ENCODE results near the gene GRK4. TPM values are rescaled to one million over a fixed set of nuclear protein-coding genes. Genes with fewer than 3 reads are reported as not detected.

Gene GRK4
- total and polyA plus RNA-seq, 5 donors, result 8.4 to 13.1 (median 11.9) TPM

DNA sequence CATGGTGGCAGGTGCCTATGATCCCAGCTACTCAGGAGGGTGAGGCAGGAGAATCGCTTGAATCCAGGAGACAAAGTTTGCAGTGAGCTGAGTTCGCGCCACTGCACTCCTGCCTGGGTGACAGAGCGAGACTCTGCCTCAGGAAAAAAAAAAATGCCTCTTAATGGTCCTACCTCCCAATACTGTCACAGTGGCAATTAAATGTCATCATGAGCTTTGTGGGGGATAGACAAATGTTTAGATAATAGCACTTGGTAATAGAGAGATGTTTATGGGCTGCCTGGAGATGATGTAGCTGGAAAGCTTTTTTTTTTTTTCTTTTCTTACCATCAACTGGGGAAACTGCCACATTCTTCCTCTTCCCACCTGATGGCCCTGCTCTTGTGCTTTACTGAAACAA is 33.0 kb downstream of the GRK4 start:
- Histone ChIP-seq H3K4me1 (ENCODE audit: control insufficient read depth, insufficient read depth, low read length) (no peaks in the 10 kb centered on the region), H3K9me3 (ENCODE audit: control insufficient read depth, low read length) (no peaks in the 10 kb centered on the region), H3K4me3 (ENCODE audit: low read length) (no peak overlapping the region), H3K27me3 (ENCODE audit: control insufficient read depth, insufficient read depth) (no peaks in the 10 kb centered on the region), H3K27ac (ENCODE audit: low read length) (no peak overlapping the region)
- intact Hi-C loops (cut with DNase I), result no loop called here
- 94% methylated on average over 4 of the region's 4 CpGs for WGBS
- ATAC-seq (no peak), DNase-seq (no peak)

DNA sequence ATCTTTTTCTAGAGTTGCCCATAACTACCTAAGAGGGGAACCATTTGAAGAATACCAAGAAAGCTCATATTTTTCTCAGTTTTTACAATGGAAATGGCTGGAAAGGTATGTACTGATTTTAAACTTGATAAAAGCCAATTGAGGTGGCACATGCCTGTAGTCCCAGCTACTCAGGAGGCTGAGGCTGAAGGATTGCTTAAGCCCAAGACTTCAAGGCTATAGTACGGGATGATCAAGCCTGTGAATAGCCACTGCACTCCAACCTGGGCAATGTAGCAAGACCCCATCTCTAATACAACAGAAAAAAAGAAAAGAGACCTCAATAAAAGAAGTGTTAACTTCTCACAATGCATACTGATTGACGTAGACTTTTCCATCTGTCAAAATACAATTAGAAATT is 44.4 kb downstream of the GRK4 start:
- 91% methylated on average over 2 of the region's 2 CpGs for WGBS
- intact Hi-C loops (cut with DNase I), result no loop called here
- ATAC-seq, result no peak

DNA sequence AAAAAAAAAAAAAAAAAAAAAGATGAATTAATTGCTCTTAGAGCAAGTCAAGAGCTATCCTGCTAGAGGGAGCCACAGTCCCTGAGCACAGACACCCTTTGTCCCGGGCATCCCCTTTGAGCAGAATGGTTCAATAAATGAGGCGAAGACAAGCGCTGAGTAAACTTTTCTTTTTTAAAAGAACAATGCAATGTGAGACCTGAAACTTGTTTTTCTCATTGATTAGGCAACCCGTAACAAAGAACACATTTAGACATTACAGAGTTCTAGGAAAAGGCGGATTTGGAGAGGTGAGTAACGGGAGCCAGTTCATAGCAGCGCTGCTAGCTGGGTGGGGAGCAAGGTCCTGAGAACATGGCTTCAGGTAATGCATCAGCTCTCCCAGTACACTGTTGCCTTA is 46.1 kb downstream of the GRK4 start:
- H3K4me3 ChIP-seq (ENCODE audit: low read length), result no peak overlapping the region
- intact Hi-C loops (cut with DNase I), result no loop called here
- ATAC-seq, result no peak
- no peaks in the 10 kb centered on the region for H3K4me1 ChIP-seq (ENCODE audit: control insufficient read depth, insufficient read depth, low read length)
- WGBS, result 84% methylated on average over 7 of the region's 7 CpGs
- H3K9me3 ChIP-seq (ENCODE audit: control insufficient read depth, low read length), result no peaks in the 10 kb centered on the region
- no peak overlapping the region for H3K27ac ChIP-seq (ENCODE audit: low read length)
- DNase-seq, result no peak
- no peaks in the 10 kb centered on the region for H3K27me3 ChIP-seq (ENCODE audit: control insufficient read depth, insufficient read depth)

More for the DNA sequence above, 44.4 kb downstream of the GRK4 start:
- H3K27me3 ChIP-seq (ENCODE audit: control insufficient read depth, insufficient read depth), result no peaks in the 10 kb centered on the region
- no peak overlapping the region for H3K27ac ChIP-seq (ENCODE audit: low read length)
- H3K4me3 ChIP-seq (ENCODE audit: low read length), result no peak overlapping the region
- DNase-seq, result no peak
- H3K9me3 ChIP-seq (ENCODE audit: control insufficient read depth, low read length), result no peaks in the 10 kb centered on the region
- no peaks in the 10 kb centered on the region for H3K4me1 ChIP-seq (ENCODE audit: control insufficient read depth, insufficient read depth, low read length)

DNA sequence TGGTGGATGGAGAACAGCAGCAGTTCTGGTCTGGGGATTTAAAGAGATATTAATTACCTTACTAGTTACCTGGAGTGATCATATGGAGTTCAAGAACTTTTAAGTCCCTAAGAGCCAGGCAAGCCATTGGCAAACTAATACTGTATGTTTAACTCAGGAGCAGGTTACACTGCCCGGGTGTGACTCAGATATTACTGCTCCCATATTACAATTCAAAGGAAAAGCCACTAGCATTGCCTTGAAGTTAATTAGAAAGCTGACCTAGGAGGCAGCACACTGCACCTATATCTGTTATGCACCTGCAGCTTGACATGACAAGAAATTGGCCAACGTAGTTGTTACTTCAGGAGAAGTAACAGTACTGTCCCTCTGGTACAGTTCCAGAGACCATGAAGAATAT is 47.2 kb downstream of the GRK4 start:
- no peaks in the 10 kb centered on the region for H3K9me3 ChIP-seq (ENCODE audit: control insufficient read depth, low read length)
- ATAC-seq, result no peak
- intact Hi-C loops (cut with DNase I), result no loop called here
- no peaks in the 10 kb centered on the region for H3K4me1 ChIP-seq (ENCODE audit: control insufficient read depth, insufficient read depth, low read length)
- WGBS, result 92% methylated on average over 2 of the region's 2 CpGs
- H3K4me3 ChIP-seq (ENCODE audit: low read length), result no peak overlapping the region
- no peak for DNase-seq
- no peaks in the 10 kb centered on the region for H3K27me3 ChIP-seq (ENCODE audit: control insufficient read depth, insufficient read depth)
- no peak overlapping the region for H3K27ac ChIP-seq (ENCODE audit: low read length)

DNA sequence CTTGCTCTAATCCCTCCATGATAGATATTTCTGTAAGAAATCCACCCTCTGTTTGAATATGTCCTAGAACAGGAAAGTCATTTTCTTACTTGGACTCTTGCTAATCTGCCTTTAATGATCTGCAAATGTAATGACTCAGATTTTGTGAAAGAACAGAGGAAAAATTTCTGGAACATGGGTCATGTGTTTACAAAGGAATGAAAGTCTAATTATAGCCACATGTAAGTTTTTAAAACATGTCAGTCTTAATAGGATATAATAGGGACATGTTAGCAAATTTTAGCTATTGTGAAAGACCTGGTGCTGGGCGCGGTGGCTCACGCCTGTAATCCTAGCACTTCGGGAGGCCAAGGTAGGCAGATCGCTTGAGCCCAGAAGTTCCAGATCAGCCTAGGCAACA is 47.6 kb downstream of the GRK4 start:
- intact Hi-C loops (cut with DNase I), result no loop called here
- ATAC-seq (no peak), DNase-seq (no peak)
- 88% methylated on average over 5 of the region's 5 CpGs for WGBS
- no peaks in the 10 kb centered on the region for H3K4me1 ChIP-seq (ENCODE audit: control insufficient read depth, insufficient read depth, low read length)
- H3K27me3 ChIP-seq (ENCODE audit: control insufficient read depth, insufficient read depth), result no peaks in the 10 kb centered on the region
- H3K27ac ChIP-seq (ENCODE audit: low read length), result no peak overlapping the region
- no peak overlapping the region for H3K4me3 ChIP-seq (ENCODE audit: low read length)
- H3K9me3 ChIP-seq (ENCODE audit: control insufficient read depth, low read length), result no peaks in the 10 kb centered on the region

DNA sequence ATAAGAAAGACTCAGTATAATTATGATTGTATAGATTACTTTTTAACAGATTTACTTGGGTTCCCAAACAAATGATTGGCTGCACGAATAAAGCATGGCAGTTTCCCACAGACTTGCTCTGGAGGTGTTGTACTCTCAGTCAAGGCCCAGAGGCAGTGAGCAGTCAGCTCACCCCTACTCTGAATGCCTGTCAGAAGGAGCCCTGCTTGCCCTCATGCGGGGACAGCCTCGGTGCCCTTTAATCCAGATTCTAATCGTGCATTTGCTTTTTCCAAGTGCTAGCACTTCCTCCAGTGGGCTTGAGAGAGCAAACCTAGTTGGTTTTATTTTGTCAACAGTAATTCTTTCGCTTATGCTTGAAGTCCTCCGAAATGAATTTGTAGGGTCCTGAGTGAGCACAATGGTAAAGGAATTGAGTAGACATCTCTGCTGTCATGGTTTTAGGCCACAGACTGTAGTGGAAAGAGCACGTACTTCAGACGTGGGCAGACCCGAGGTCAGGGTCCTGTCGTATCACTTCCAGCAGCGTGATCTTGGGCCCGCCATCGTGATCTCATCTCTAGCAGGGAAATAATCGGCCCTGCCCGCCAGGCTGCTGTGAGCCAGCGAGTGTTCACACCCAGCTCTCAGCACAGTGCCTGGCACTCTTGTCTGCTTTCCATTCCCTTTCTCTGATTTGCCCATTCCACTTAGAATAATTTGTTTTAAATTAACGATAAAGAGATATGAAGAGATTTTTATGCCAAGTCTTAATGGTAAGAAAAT is 48.3 kb downstream of the GRK4 start:
- Histone ChIP-seq H3K27me3 (ENCODE audit: control insufficient read depth, insufficient read depth) (no peaks in the 10 kb centered on the region), H3K4me3 (ENCODE audit: low read length) (no peak overlapping the region), H3K4me1 (ENCODE audit: control insufficient read depth, insufficient read depth, low read length) (no peaks in the 10 kb centered on the region), H3K27ac (ENCODE audit: low read length) (no peak overlapping the region), H3K9me3 (ENCODE audit: control insufficient read depth, low read length) (no peaks in the 10 kb centered on the region)
- WGBS, result 91% methylated on average over 17 of the region's 17 CpGs
- intact Hi-C loops (cut with DNase I), result no loop called here
- no peak for DNase-seq
- no peak for ATAC-seq

DNA sequence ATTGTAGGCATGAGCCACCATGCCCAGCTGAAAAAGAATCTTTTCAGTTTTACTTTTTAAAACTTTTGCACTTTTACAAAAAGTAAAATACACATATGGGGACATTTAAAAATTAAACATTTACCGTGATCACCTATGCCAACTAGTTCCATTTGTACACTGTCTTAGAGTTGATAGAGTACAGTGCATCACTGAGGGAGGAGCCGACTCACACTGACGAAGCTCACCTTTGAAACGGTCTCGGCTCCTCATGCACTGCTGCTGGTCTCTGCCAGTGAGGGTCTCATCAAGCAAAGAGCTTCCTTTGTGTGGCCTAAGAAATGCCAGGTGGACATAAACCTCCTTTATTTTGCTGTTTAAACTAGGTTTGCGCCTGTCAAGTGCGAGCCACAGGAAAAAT is 50.0 kb downstream of the GRK4 start:
- no peak for DNase-seq
- Histone ChIP-seq H3K4me3 (ENCODE audit: low read length) (no peak overlapping the region), H3K27me3 (ENCODE audit: control insufficient read depth, insufficient read depth) (no peaks in the 10 kb centered on the region), H3K9me3 (ENCODE audit: control insufficient read depth, low read length) (no peaks in the 10 kb centered on the region), H3K27ac (ENCODE audit: low read length) (no peak overlapping the region), H3K4me1 (ENCODE audit: control insufficient read depth, insufficient read depth, low read length) (no peaks in the 10 kb centered on the region)
- ATAC-seq, result no peak
- intact Hi-C loops (cut with DNase I), result no loop called here
- 93% methylated on average over 7 of the region's 7 CpGs for WGBS

DNA sequence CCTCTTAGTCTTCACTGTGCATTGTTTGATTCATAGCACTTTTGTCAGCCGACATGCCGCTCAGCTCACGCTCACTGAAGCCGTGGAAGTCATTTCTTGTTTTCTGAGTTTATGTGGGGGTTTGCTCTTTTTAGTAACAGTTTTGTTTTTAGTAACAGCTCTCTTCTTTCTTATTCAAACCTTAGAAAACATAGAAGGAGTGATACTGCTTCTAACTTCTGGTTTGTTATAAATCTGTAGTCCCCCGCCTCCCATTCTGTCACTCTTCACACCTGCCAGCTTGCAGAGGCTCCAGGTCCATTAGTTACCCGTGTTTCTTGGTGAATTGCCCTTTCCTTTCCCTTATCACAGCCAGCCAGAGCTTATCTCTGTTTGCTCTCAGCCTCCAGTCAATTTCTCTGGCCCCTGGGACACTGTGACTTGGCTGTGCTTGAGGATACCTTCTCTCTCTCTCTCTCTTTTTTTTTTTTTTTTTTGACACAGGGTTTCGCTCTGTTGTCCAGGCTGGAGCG is 50.5 kb downstream of the GRK4 start:
- H3K4me3 ChIP-seq (ENCODE audit: low read length), result no peak overlapping the region
- 68% methylated on average over 8 of the region's 8 CpGs for WGBS
- H3K27me3 ChIP-seq (ENCODE audit: control insufficient read depth, insufficient read depth), result no peaks in the 10 kb centered on the region
- DNase-seq, result no peak
- intact Hi-C loops (cut with DNase I), result no loop called here
- no peaks in the 10 kb centered on the region for H3K4me1 ChIP-seq (ENCODE audit: control insufficient read depth, insufficient read depth, low read length)
- peak in 1 of 2 donors; percentile 59 for ATAC-seq
- H3K9me3 ChIP-seq (ENCODE audit: control insufficient read depth, low read length), result no peaks in the 10 kb centered on the region
- no peak overlapping the region for H3K27ac ChIP-seq (ENCODE audit: low read length)

DNA sequence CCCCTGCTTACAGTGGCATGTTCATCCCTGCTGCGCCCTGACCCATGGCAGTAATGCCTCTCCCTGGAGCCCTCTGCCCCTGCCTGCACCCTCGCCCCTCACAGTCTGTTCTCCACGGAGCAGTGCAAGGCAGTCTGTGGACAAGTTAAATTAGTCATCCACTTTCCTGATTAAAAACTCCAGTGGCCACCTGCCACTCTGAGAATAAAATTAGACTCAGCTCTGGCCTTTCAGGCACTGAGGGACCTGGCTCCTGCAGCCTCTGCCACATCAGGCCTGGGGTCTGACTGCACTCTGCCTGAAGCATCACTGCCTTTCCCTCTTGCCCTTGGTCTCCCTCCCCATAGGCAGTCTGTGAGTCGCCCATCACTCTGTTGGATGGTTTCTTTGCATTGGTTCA is 53.6 kb downstream of the GRK4 start:
- no peaks in the 10 kb centered on the region for H3K9me3 ChIP-seq (ENCODE audit: control insufficient read depth, low read length)
- no peak overlapping the region for H3K4me3 ChIP-seq (ENCODE audit: low read length)
- 77% methylated on average over 4 of the region's 4 CpGs for WGBS
- no peak overlapping the region for H3K27ac ChIP-seq (ENCODE audit: low read length)
- no peaks in the 10 kb centered on the region for H3K27me3 ChIP-seq (ENCODE audit: control insufficient read depth, insufficient read depth)
- DNase-seq, result no peak
- H3K4me1 ChIP-seq (ENCODE audit: control insufficient read depth, insufficient read depth, low read length), result no peaks in the 10 kb centered on the region
- intact Hi-C loops (cut with DNase I), result no loop called here
- no peak for ATAC-seq

DNA sequence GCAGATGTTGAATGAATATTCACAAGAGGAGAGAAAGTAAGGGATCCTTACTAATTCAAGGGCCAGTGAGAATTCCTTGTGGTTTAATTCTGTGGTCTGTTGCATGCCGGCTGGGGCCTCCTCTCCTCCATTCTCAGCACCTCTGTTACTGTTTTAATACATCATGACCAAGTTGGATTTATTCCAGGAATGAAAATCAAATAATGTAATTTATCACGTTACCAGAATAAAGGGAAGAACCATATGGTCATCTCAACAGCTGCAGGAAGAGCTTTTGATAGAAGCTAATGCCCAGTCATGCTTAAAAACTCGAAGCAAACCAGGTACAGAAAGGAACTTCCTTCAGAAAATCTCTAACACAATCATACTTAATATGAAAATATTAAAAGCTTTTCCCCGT is 54.1 kb downstream of the GRK4 start:
- Histone ChIP-seq H3K27me3 (ENCODE audit: control insufficient read depth, insufficient read depth) (no peaks in the 10 kb centered on the region), H3K27ac (ENCODE audit: low read length) (no peak overlapping the region), H3K4me1 (ENCODE audit: control insufficient read depth, insufficient read depth, low read length) (no peaks in the 10 kb centered on the region), H3K4me3 (ENCODE audit: low read length) (no peak overlapping the region), H3K9me3 (ENCODE audit: control insufficient read depth, low read length) (no peaks in the 10 kb centered on the region)
- no peak for ATAC-seq
- no peak for DNase-seq
- intact Hi-C loops (cut with DNase I), result no loop called here
- 78% methylated on average over 4 of the region's 4 CpGs for WGBS

DNA sequence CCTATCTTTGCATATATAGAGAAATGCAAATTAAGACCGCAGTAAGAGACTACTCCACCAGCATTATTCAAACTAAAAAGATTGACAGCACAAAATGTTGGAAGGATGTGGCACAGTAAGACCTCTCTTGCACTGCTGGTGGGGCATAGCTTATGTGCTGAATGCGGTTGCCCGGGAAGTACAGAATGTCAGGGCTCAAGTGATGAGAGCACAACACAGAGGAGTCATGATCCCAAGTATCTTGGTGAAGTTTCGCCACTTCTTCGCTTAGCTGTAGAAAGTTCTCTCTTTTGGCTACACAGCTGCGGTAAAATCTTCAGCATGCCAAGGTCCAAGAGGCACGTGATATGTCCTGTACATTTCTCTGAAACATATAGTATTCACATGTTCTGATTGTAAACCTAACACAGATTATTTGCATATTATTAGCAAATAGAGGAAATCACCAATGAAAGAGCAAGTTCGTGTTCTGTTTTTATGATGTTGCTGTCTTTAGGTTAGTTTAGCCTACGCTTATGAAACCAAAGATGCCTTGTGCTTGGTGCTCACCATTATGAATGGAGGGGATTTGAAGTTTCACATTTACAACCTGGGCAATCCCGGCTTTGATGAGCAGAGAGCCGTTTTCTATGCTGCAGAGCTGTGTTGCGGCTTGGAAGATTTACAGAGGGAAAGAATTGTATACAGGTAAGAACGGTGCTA is 55.9 kb downstream of the GRK4 start:
- H3K4me3 ChIP-seq (ENCODE audit: low read length), result no peak overlapping the region
- ATAC-seq, result no peak
- no peaks in the 10 kb centered on the region for H3K27me3 ChIP-seq (ENCODE audit: control insufficient read depth, insufficient read depth)
- no peak for DNase-seq
- no peaks in the 10 kb centered on the region for H3K4me1 ChIP-seq (ENCODE audit: control insufficient read depth, insufficient read depth, low read length)
- no peak overlapping the region for H3K27ac ChIP-seq (ENCODE audit: low read length)
- 92% methylated on average over 13 of the region's 13 CpGs for WGBS
- intact Hi-C loops (cut with DNase I), result no loop called here
- no peaks in the 10 kb centered on the region for H3K9me3 ChIP-seq (ENCODE audit: control insufficient read depth, low read length)

All from right cardiac atrium (tissue), 5 donors.